HG02798 (cell line): Measurements from ENCODE around the gene GOLGA6L10.
"Not testable (repeated sequence)": the region's sequence is repeated elsewhere in the genome, so short reads cannot be mapped to it uniquely, and the experiment has no call there.

Experiments used
- ATAC-seq: cut with Tn5 transposase; IDR thresholded peaks from one replicate; pipeline ENCODE4 v1.9.1; 2021; ENCODE audit warnings: mild to moderate bottlenecking; ENCODE audit not compliant: unreplicated experiment, poor library complexity

Gene GOLGA6L10

GRCh38 chr15:82303956-82304777 is 45.1 kb downstream of the GOLGA6L10 start:
- ATAC-seq: no peak

- no peak for ATAC-seq
Measured at GRCh38 chr15:82301296-82302016, 47.8 kb downstream of the GOLGA6L10 start.

DNA sequence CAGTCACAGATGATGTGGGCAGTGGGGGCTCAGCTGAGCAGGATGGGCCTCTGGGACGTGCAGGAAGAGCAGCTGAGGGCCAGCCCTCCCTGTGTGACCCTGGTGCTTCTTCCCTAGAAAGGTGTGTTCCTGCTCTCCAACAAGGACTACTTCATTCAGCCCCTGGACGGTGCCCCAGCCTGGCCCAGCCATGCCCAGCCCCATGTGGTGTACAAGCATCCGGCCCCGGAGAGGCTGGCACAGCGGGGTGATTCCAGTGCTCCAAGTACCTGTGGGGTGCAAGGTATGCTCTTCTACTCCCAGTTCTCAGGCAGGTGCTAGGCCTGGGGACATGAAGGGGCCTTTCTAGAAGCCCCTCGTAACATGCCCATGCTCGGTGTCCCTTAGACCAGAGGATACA is 48.4 kb downstream of the GOLGA6L10 start:
- ATAC-seq: no peak

DNA sequence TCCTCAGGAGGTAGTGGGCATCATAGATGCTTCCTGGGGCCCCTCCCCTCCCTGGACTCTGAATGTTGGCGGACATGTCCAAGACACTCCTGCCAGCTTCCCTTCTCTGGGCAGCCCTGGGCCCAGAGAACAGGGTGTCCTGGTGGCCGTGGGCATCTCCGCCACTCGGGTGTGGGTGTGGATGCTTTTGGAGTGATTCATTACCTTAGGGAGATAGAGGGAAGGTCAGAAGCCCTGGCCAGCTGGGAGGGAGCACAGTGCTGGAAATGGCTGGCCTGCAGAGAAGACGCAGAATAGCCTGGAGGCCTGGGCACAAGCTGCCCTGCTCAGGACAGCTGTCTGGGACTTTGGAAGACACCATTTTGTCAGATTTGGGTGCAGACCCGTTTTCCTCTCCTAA is 48.9 kb downstream of the GOLGA6L10 start:
- not testable (repeated sequence) for ATAC-seq

GRCh38 chr15:82299511-82299914 is 49.8 kb downstream of the GOLGA6L10 start:
- ATAC-seq: not testable (repeated sequence)

DNA sequence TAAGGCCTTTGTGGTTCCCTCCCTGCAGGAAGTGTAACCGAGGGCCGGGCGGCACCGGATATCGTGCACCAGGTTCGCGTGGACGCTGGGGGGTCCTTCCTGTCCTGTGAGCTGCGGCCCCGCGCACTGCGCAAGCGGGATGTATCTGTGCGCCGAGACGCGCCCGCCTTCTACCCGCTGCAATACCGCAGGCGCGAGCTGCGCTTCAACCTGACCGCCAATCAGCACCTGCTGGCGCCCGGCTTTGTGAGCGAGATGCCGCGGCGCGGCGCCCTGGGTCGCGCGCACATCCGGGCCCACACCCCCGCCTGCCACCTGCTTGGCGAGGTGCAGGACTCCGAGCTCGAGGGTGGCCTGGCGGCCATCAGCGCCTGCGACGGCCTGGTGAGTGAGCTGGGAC is 50.8 kb downstream of the GOLGA6L10 start:
- ATAC-seq: no peak

GRCh38 chr15:82298032-82298431 is 51.2 kb downstream of the GOLGA6L10 start:
- ATAC-seq: no peak

DNA sequence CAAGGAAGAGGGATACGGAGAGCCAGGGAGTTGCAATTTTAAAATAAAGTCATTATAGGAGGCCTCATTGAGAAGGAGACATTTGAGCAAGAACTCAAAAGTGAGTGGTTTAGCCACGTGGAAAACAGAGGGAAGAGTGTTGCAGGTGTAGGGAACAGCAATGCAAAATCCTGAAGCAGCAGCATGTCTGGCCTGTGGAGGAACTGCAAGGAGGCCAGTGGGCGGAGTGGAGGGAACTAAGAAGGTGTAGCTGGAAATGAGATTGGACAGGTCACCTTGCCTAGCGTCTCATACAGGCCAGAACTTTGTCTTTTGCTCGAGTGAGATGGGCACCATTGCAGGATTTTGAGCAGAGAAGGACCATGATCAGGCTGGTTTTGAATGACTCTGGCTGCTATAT is 51.7 kb downstream of the GOLGA6L10 start:
- no peak for ATAC-seq

DNA sequence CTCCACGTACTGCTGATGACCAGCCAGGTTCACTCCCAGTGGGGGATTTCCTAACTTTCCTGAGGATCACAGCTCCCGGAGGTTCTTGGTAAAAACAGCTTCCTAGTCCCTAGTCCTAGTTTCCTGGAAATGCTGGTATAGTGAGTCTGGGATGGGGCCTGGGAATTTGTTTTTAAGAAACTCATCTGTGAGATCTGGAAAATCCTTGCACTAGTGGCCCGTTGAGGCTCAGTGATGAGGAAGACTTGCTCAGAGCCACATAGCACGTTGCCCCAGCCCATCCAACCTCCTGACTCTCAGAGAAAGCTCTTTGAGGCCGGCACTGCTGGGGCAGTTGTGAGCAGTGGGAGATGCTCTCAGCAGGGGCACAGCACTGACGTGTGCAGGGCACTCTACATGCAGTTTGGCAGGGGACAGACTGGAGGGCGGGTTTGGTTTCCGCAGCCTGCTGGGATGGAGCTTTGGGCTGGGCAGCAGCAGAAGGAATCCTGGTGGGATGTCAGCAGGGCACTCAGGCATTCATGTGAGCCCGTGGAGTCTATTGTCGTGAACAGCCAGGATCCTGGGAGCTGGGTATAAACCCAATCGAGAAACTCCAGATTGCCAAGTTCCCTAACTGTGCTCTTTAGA is 55.1 kb downstream of the GOLGA6L10 start:
- ATAC-seq: no peak

GRCh38 chr15:82292271-82292670 is 57.0 kb downstream of the GOLGA6L10 start:
- no peak for ATAC-seq
